ENCODE data around the gene FOXM1.

The FOXM1 gene

GRCh38 chr12:2858944-2859421 is 18.0 kb downstream of the FOXM1 start:
- Histone ChIP-seq H3K4me1 (ENCODE audit: control insufficient read depth, low read length) (no peaks in the 10 kb centered on the region), H3K4me2 (ENCODE audit: low read length) (no peak overlapping the region), H4K20me1 (ENCODE audit: control insufficient read depth, insufficient read depth, low read depth, low read length) (peaks cover 6% of the 10 kb centered on the region; the same call in 1 of the 2 replicates), H3F3A (ENCODE audit: control insufficient read depth, insufficient read depth) (peaks cover 7% of the 10 kb centered on the region), H3K79me2 (ENCODE audit: control insufficient read depth, low read length) (no peaks in the 10 kb centered on the region), H3K4me3 (ENCODE audit: low read length) (no peak overlapping the region), H3K9me2 (replicated peaks; ENCODE audit: control insufficient read depth, low read length) (no peaks in the 10 kb centered on the region), H3K36me3 (ENCODE audit: control insufficient read depth, low read length) (peaks cover 51% of the 10 kb centered on the region), H3K9me3 (ENCODE audit: control insufficient read depth, insufficient read depth, low read length) (no peaks in the 10 kb centered on the region), H3K27ac (ENCODE audit: low read depth, low read length) (no peak overlapping the region), H3K27me3 (ENCODE audit: control insufficient read depth, low read length) (no peaks in the 10 kb centered on the region)
- TF ChIP-seq CTCF (IDR thresholded peaks at IDR 0.05; ENCODE audit: low read depth, low read length, poor library complexity, severe bottlenecking) (no peak), EZH2phosphoT487 (IDR thresholded peaks at IDR 0.05; ENCODE audit: borderline replicate concordance, low read length) (no peak)

GRCh38 chr12:2858334-2858733 is 18.6 kb downstream of the FOXM1 start:
- Histone ChIP-seq H3K27ac (ENCODE audit: low read depth, low read length) (no peak overlapping the region), H3F3A (ENCODE audit: control insufficient read depth, insufficient read depth) (peaks cover 7% of the 10 kb centered on the region), H3K4me2 (ENCODE audit: low read length) (no peak overlapping the region), H3K9me3 (ENCODE audit: control insufficient read depth, insufficient read depth, low read length) (no peaks in the 10 kb centered on the region), H3K36me3 (ENCODE audit: control insufficient read depth, low read length) (peaks cover 47% of the 10 kb centered on the region), H3K27me3 (ENCODE audit: control insufficient read depth, low read length) (no peaks in the 10 kb centered on the region), H3K9me2 (replicated peaks; ENCODE audit: control insufficient read depth, low read length) (no peaks in the 10 kb centered on the region), H3K4me1 (ENCODE audit: control insufficient read depth, low read length) (no peaks in the 10 kb centered on the region), H3K79me2 (ENCODE audit: control insufficient read depth, low read length) (no peaks in the 10 kb centered on the region), H3K4me3 (ENCODE audit: low read length) (no peak overlapping the region), H4K20me1 (ENCODE audit: control insufficient read depth, insufficient read depth, low read depth, low read length) (peaks cover 6% of the 10 kb centered on the region; the same call in 1 of the 2 replicates)
- TF ChIP-seq EZH2phosphoT487 (IDR thresholded peaks at IDR 0.05; ENCODE audit: borderline replicate concordance, low read length) (no peak), CTCF (IDR thresholded peaks at IDR 0.05; ENCODE audit: low read depth, low read length, poor library complexity, severe bottlenecking) (no peak)

GRCh38 chr12:2857576-2857975 is 19.4 kb downstream of the FOXM1 start:
- Histone ChIP-seq H3K9me3 (ENCODE audit: control insufficient read depth, insufficient read depth, low read length) (no peaks in the 10 kb centered on the region), H3K4me3 (ENCODE audit: low read length) (no peak overlapping the region), H3K27ac (ENCODE audit: low read depth, low read length) (no peak overlapping the region), H3K27me3 (ENCODE audit: control insufficient read depth, low read length) (no peaks in the 10 kb centered on the region), H3F3A (ENCODE audit: control insufficient read depth, insufficient read depth) (peaks cover 7% of the 10 kb centered on the region), H3K4me2 (ENCODE audit: low read length) (no peak overlapping the region), H3K4me1 (ENCODE audit: control insufficient read depth, low read length) (no peaks in the 10 kb centered on the region), H4K20me1 (ENCODE audit: control insufficient read depth, insufficient read depth, low read depth, low read length) (peaks cover 6% of the 10 kb centered on the region; the same call in 1 of the 2 replicates), H3K79me2 (ENCODE audit: control insufficient read depth, low read length) (no peaks in the 10 kb centered on the region), H3K36me3 (ENCODE audit: control insufficient read depth, low read length) (peaks cover 40% of the 10 kb centered on the region), H3K9me2 (replicated peaks; ENCODE audit: control insufficient read depth, low read length) (no peaks in the 10 kb centered on the region)
- TF ChIP-seq CTCF (IDR thresholded peaks at IDR 0.05; ENCODE audit: low read depth, low read length, poor library complexity, severe bottlenecking) (no peak), EZH2phosphoT487 (IDR thresholded peaks at IDR 0.05; ENCODE audit: borderline replicate concordance, low read length) (no peak)
